Sigmoid colon (tissue), 7 donors: ENCODE results near the gene TM9SF4. TPM values are rescaled to one million over a fixed set of nuclear protein-coding genes. Genes with fewer than 3 reads are reported as not detected.

Experiments used
- DNase-seq: peaks from one replicate; pipeline ENCODE4 v3.0.0-alpha.2; 2019
- H3K27ac ChIP-seq, 4 donors: fragments of 200-600 bp; sonication (generic); one replicate each; pipeline ENCODE4 v1.5.1; 2016 to 2019; ENCODE audit warnings: mild to moderate bottlenecking in 1 of 4
- H3K27me3 ChIP-seq, 3 donors: fragments of 200-600 bp; sonication (generic); one replicate each; pipeline ENCODE4 v1.5.1; 2019; ENCODE audit warnings: mild to moderate bottlenecking in 1 of 3
- H3K36me3 ChIP-seq, 4 donors: fragments of 200-600 bp; sonication (generic); one replicate each; pipeline ENCODE4 v1.5.1; 2016 to 2019
- H3K4me1 ChIP-seq, 4 donors: fragments of 200-600 bp; sonication (generic); one replicate each; pipeline ENCODE4 v1.5.1; 2017 to 2019
- H3K4me3 ChIP-seq, 4 donors: fragments of 200-600 bp; sonication (generic); one replicate each; pipeline ENCODE4 v1.5.1; 2017 to 2019; ENCODE audit warnings: mild to moderate bottlenecking in 2 of 4, moderate library complexity in 1 of 4
- H3K9me3 ChIP-seq, 4 donors: fragments of 200-600 bp in 3 of 4; sonication (generic) in 3 of 4; one replicate each; pipeline versions ENCODE4 v1.5.1 to v1.6.1; 2013 to 2019
- EP300 ChIP-seq, 4 donors: sonication (generic); formaldehyde crosslinking; IDR thresholded peaks; one replicate each; pipeline ENCODE4 v1.6.1; 2017; ENCODE audit warnings: antibody characterized with exemption in 4 of 4
- POLR2A ChIP-seq, 2 donors: fragments of 450-650 bp; IDR thresholded peaks; one replicate each; pipeline ENCODE4 v1.6.1; 2016; ENCODE audit warnings: antibody characterized with exemption in 2 of 2, mild to moderate bottlenecking in 2 of 2, moderate library complexity in 2 of 2
- POLR2AphosphoS5 ChIP-seq, 4 donors: sonication (generic); formaldehyde crosslinking; IDR thresholded peaks; one replicate each; pipeline ENCODE4 v1.6.1; 2017; ENCODE audit warnings: antibody characterized with exemption in 4 of 4
- WGBS, 2 donors: extraction: QIAGEN DNeasy Blood & Tissue Kit; methylation state at CpG; one replicate each; pipeline ENCODE4 v1.1.7; 2013; 5-methylcytosine and 5-hydroxymethylcytosine counted together
- intact Hi-C: fragments of 100-400 bp; cut with DNase I; formaldehyde crosslinking; loops from one replicate; pipeline ENCODE4 v1.15.1; 2023
- polyA plus RNA-seq, 3 donors: library from polyadenylated mRNA; stranded (reverse); fragments of 200-250 nt; gene quantifications; one replicate each; pipeline ENCODE4 v1.2.3, GENCODE V29; 2013
- total RNA-seq, 4 donors: library from RNA; depleted of rRNA; stranded (reverse); fragments of >200 nt; gene quantifications; one replicate each; pipeline ENCODE4 v1.1.0, GENCODE V29; 2016
- TF ChIP-seq, protein P1 (sequence below), 4 experiments: fragments of 450-650 bp in 3 of 4; fragments of 200-600 bp in 1 of 4; IDR thresholded peaks; one replicate each; pipeline ENCODE4 v1.5.1; 2016 to 2019; ENCODE audit warnings: antibody characterized with exemption in 4 of 4, mild to moderate bottlenecking in 3 of 4, moderate library complexity in 2 of 4
- donor health status: healthy with polysubstance abuse.
- donor health status: Bipolar disorder and iron deficiency.
- donor health status: healthy.

Gene TM9SF4
- total and polyA plus RNA-seq, 7 donors, result 6.6 to 38.3 (median 17.1) TPM

- peaks cover 39 to 97% (median 77%) of the 10 kb centered on the region in 4 donors for H3K36me3 ChIP-seq
- TF ChIP-seq EP300 (IDR thresholded peaks at IDR 0.05), result no peak
- TF ChIP-seq POLR2A (IDR thresholded peaks at IDR 0.05), result no peak
- no peak for TF ChIP-seq POLR2AphosphoS5 (IDR thresholded peaks at IDR 0.05)
- TF ChIP-seq, protein P1, sequence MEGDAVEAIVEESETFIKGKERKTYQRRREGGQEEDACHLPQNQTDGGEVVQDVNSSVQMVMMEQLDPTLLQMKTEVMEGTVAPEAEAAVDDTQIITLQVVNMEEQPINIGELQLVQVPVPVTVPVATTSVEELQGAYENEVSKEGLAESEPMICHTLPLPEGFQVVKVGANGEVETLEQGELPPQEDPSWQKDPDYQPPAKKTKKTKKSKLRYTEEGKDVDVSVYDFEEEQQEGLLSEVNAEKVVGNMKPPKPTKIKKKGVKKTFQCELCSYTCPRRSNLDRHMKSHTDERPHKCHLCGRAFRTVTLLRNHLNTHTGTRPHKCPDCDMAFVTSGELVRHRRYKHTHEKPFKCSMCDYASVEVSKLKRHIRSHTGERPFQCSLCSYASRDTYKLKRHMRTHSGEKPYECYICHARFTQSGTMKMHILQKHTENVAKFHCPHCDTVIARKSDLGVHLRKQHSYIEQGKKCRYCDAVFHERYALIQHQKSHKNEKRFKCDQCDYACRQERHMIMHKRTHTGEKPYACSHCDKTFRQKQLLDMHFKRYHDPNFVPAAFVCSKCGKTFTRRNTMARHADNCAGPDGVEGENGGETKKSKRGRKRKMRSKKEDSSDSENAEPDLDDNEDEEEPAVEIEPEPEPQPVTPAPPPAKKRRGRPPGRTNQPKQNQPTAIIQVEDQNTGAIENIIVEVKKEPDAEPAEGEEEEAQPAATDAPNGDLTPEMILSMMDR (IDR thresholded peaks at IDR 0.05), result no peak
- WGBS, 2 donors, result 97% methylated on average over 15 of the region's 15 CpGs
- no peak for DNase-seq
- no peak overlapping the region for H3K4me3 ChIP-seq
- no peaks in the 10 kb centered on the region for H3K27me3 ChIP-seq
- no peak overlapping the region for H3K27ac ChIP-seq
- no peaks in the 10 kb centered on the region for H3K4me1 ChIP-seq
- intact Hi-C loops, result no loop called here
- no peaks in the 10 kb centered on the region for H3K9me3 ChIP-seq
These were observed 33.5 kb downstream of the TM9SF4 start for GRCh38 chr20:32142991-32143390.

- intact Hi-C loops, result no loop called here
- no peak overlapping the region for H3K4me3 ChIP-seq
- peak; percentile 17 for DNase-seq
- WGBS, 2 donors, result 94% methylated on average over 8 of the region's 8 CpGs
- TF ChIP-seq, protein P1 (IDR thresholded peaks at IDR 0.05), result no peak
- no peak for TF ChIP-seq EP300 (IDR thresholded peaks at IDR 0.05)
- TF ChIP-seq POLR2AphosphoS5 (IDR thresholded peaks at IDR 0.05), result no peak
- TF ChIP-seq POLR2A (IDR thresholded peaks at IDR 0.05), result no peak
- no peaks in the 10 kb centered on the region for H3K4me1 ChIP-seq
- H3K27ac ChIP-seq, result no peak overlapping the region
- peaks cover 44 to 95% (median 67%) of the 10 kb centered on the region in 4 donors for H3K36me3 ChIP-seq
- no peaks in the 10 kb centered on the region for H3K9me3 ChIP-seq
- H3K27me3 ChIP-seq, result no peaks in the 10 kb centered on the region
These were observed 35.6 kb downstream of the TM9SF4 start for GRCh38 chr20:32144898-32145662.

DNA sequence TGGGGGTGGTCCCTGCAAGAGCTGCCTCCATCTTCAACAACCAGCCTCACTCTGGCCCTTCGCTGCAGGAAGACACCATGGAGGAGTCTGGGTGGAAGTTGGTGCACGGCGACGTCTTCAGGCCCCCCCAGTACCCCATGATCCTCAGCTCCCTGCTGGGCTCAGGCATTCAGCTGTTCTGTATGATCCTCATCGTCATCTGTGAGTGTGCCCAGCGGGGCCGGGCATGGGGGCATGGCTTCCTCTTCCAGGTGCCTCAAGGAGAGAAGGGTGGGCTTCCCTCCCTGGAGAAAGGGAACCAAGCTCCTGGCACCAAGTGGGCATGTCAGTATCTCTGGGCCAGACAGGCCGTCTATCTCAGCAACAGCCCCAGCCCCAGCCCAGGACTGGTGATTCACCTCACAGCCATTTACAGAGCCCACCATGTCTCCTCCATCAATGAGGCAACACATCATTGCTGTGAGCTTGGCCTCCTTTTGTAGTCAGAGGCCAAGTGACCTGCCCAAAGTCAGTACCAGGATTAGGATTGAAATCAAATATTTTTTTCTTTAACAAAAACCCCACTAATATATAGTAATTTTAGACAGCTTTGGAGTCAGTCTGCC lies 40.2 kb downstream of the TM9SF4 start:
- TF ChIP-seq POLR2A (IDR thresholded peaks at IDR 0.05), result no peak
- TF ChIP-seq EP300 (IDR thresholded peaks at IDR 0.05), result no peak
- no peak for TF ChIP-seq POLR2AphosphoS5 (IDR thresholded peaks at IDR 0.05)
- TF ChIP-seq, protein P1 (IDR thresholded peaks at IDR 0.05), result no peak
- H3K36me3 ChIP-seq, result peaks cover 34 to 97% (median 44%) of the 10 kb centered on the region in 4 donors
- WGBS, 2 donors, result 89 to 93% methylated on average over 8 of the region's 8 CpGs

DNA sequence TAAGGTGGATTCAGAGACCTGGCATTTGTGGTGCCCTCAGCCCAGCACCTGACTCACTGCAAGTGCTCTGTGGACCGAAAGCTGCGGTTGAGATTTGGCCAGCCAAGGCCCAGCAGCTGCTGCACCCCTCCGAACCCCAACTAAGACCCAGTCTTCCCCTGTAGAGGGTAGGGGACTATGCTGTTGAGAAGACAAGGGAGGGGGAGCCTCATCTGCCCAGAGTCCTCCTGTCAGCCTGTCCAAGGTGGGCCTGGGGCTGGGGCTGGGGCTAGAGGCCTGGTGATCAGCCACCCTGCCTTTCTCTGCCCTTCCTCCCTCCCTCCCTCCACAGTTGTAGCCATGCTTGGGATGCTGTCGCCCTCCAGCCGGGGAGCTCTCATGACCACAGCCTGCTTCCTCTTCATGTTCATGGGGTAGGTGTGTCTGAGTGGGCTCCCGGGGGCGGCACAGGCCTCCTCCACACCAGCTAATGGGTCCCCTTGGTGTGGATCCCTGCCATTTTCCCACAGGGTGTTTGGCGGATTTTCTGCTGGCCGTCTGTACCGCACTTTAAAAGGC lies 40.9 kb downstream of the TM9SF4 start:
- Histone ChIP-seq H3K9me3 (no peaks in the 10 kb centered on the region), H3K27me3 (no peaks in the 10 kb centered on the region), H3K27ac (no peak overlapping the region), H3K36me3 (peaks cover 27 to 97% (median 37%) of the 10 kb centered on the region in 4 donors), H3K4me3 (no peak overlapping the region), H3K4me1 (peaks cover 0 to 10% (median 7%) of the 10 kb centered on the region in 4 donors)
- intact Hi-C loops, result no loop called here
- peak; percentile 50 for DNase-seq
- WGBS, 2 donors, result 89 to 96% methylated on average over 10 of the region's 10 CpGs
- TF ChIP-seq, protein P1 (IDR thresholded peaks at IDR 0.05), result no peak
- no peak for TF ChIP-seq EP300 (IDR thresholded peaks at IDR 0.05)
- no peak for TF ChIP-seq POLR2AphosphoS5 (IDR thresholded peaks at IDR 0.05)
- no peak for TF ChIP-seq POLR2A (IDR thresholded peaks at IDR 0.05)

More for the DNA sequence above, 40.2 kb downstream of the TM9SF4 start:
- H3K27me3 ChIP-seq, result no peaks in the 10 kb centered on the region
- H3K9me3 ChIP-seq, result no peaks in the 10 kb centered on the region
- peak; percentile 46 for DNase-seq
- H3K27ac ChIP-seq, result no peak overlapping the region
- intact Hi-C loops, result no loop called here
- H3K4me1 ChIP-seq, result peaks cover 0 to 3% (median under 1%) of the 10 kb centered on the region in 4 donors
- no peak overlapping the region for H3K4me3 ChIP-seq
